ENCODE results near the gene E2F4. TPM values are rescaled to one million over a fixed set of nuclear protein-coding genes. Genes with fewer than 3 reads are reported as not detected.

Gene E2F4
- total RNA-seq, 1 donor from 2014 or later, result 64.3 TPM

- Mint-ChIP-seq H3K4me1 (ENCODE audit: low read depth, unreplicated experiment) (peaks cover 14% of the 10 kb centered on the region), H3K27me3 (ENCODE audit: unreplicated experiment) (peaks cover 14% of the 10 kb centered on the region), H3K9me3 (ENCODE audit: unreplicated experiment) (peaks cover 3% of the 10 kb centered on the region), H3K27ac (ENCODE audit: unreplicated experiment) (peak overlapping the region; percentile 91), H3K4me3 (ENCODE audit: unreplicated experiment) (peak overlapping the region; percentile 99), H3K36me3 (ENCODE audit: unreplicated experiment) (no peaks in the 10 kb centered on the region)
- TF ChIP-seq CTCF (IDR thresholded peaks at IDR 0.05; ENCODE audit: partially characterized antibody, unreplicated experiment), result no peak
- no peak for DNase-seq
Measured at GRCh38 chr16:67227567-67227921, 35.6 kb downstream of the E2F4 start.

GRCh38 chr16:67228034-67228785 is 36.3 kb downstream of the E2F4 start:
- TF ChIP-seq CTCF (IDR thresholded peaks at IDR 0.05; ENCODE audit: partially characterized antibody, unreplicated experiment), result no peak
- Mint-ChIP-seq H3K9me3 (ENCODE audit: unreplicated experiment) (peaks cover 3% of the 10 kb centered on the region), H3K4me3 (ENCODE audit: unreplicated experiment) (peak overlapping the region; percentile 99), H3K4me1 (ENCODE audit: low read depth, unreplicated experiment) (peaks cover 14% of the 10 kb centered on the region), H3K36me3 (ENCODE audit: unreplicated experiment) (no peaks in the 10 kb centered on the region), H3K27me3 (ENCODE audit: unreplicated experiment) (peaks cover 11% of the 10 kb centered on the region), H3K27ac (ENCODE audit: unreplicated experiment) (peak overlapping the region; percentile 91)
- no peak for DNase-seq

GRCh38 chr16:67228905-67229304 is 37.0 kb downstream of the E2F4 start:
- no peak for TF ChIP-seq CTCF (IDR thresholded peaks at IDR 0.05; ENCODE audit: partially characterized antibody, unreplicated experiment)
- Mint-ChIP-seq H3K27ac (ENCODE audit: unreplicated experiment) (no peak overlapping the region), H3K4me1 (ENCODE audit: low read depth, unreplicated experiment) (peaks cover 14% of the 10 kb centered on the region), H3K27me3 (ENCODE audit: unreplicated experiment) (peaks cover 11% of the 10 kb centered on the region), H3K4me3 (ENCODE audit: unreplicated experiment) (peak overlapping the region; percentile 34), H3K36me3 (ENCODE audit: unreplicated experiment) (no peaks in the 10 kb centered on the region), H3K9me3 (ENCODE audit: unreplicated experiment) (peaks cover 3% of the 10 kb centered on the region)
- DNase-seq, result no peak

- no peak for TF ChIP-seq CTCF (IDR thresholded peaks at IDR 0.05; ENCODE audit: partially characterized antibody, unreplicated experiment)
- DNase-seq, result no peak
- no peaks in the 10 kb centered on the region for H3K36me3 Mint-ChIP-seq (ENCODE audit: unreplicated experiment)
- H3K27ac Mint-ChIP-seq (ENCODE audit: unreplicated experiment), result no peak overlapping the region
- H3K4me3 Mint-ChIP-seq (ENCODE audit: unreplicated experiment), result no peak overlapping the region
- peaks cover 3% of the 10 kb centered on the region for H3K9me3 Mint-ChIP-seq (ENCODE audit: unreplicated experiment)
- peaks cover 11% of the 10 kb centered on the region for H3K27me3 Mint-ChIP-seq (ENCODE audit: unreplicated experiment)
- peaks cover 14% of the 10 kb centered on the region for H3K4me1 Mint-ChIP-seq (ENCODE audit: low read depth, unreplicated experiment)
Measured at GRCh38 chr16:67229906-67230808, 38.2 kb downstream of the E2F4 start.

Measured in glutamatergic neuron (in vitro differentiated cells).